K562 (cell line): Measurements from ENCODE around the gene TBRG4. TPM values are rescaled to one million over a fixed set of nuclear protein-coding genes. Genes with fewer than 3 reads are reported as not detected.

ENCODE experiments used
- AFF1 ChIP-seq, 2 experiments: fragments of 450-650 bp; IDR thresholded peaks; 2 replicates each; pipeline ENCODE4 v1.6.1; 2018; ENCODE audit warnings: mild to moderate bottlenecking in 2 of 2, low read depth in 1 of 2; ENCODE audit not compliant: partially characterized antibody in 2 of 2
- ATF3 ChIP-seq, 2 experiments: fragments of 450-650 bp in 1 of 2; sonication (generic) in 1 of 2; formaldehyde crosslinking in 1 of 2; IDR thresholded peaks in 1 of 2; conservative IDR thresholded peaks in 1 of 2; 2 replicates each; pipeline versions ENCODE4 v1.6.1 to v1.8.1; 2016 to 2023; ENCODE audit warnings: mild to moderate bottlenecking in 2 of 2, moderate library complexity in 2 of 2, inconsistent platforms in 1 of 2, missing genetic modification reagents in 1 of 2
- CBFA2T3 ChIP-seq: fragments of 450-650 bp; IDR thresholded peaks from 2 replicates; pipeline ENCODE4 v1.6.1; 2017
- HNRNPUL1 ChIP-seq: fragments of 200-400 bp; formaldehyde crosslinking; IDR thresholded peaks from 2 replicates; pipeline ENCODE4 v1.6.1; 2017; ENCODE audit warnings: low read length
- RBM34 ChIP-seq: fragments of 200-400 bp; formaldehyde crosslinking; IDR thresholded peaks from 2 replicates; pipeline ENCODE4 v1.6.1; 2018; ENCODE audit warnings: low read length, borderline replicate concordance; ENCODE audit not compliant: insufficient read depth
- SMARCE1 ChIP-seq: fragments of 450-650 bp; IDR thresholded peaks from 2 replicates; pipeline ENCODE4 v1.7.1; 2016; ENCODE audit warnings: mild to moderate bottlenecking
- ZBTB9 ChIP-seq: fragments of 450-650 bp; formaldehyde crosslinking; IDR thresholded peaks from 2 replicates; pipeline ENCODE4 v1.4.0; 2020; ENCODE audit warnings: mild to moderate bottlenecking, moderate library complexity
- ZNF24 ChIP-seq: fragments of 450-650 bp; IDR thresholded peaks from 2 replicates; pipeline ENCODE4 v1.6.1; 2016
- ZNF280B ChIP-seq: fragments of 250-450 bp; sonication (Bioruptor Pico); IDR thresholded peaks from 2 replicates; pipeline ENCODE4 v1.5.1; 2021; ENCODE audit warnings: mild to moderate bottlenecking
- ZNF592 ChIP-seq: fragments of 450-650 bp; IDR thresholded peaks from 2 replicates; pipeline ENCODE4 v1.6.1; 2017; ENCODE audit warnings: antibody characterized with exemption, mild to moderate bottlenecking
- ZNF655 ChIP-seq: fragments of 250-450 bp; sonication (Bioruptor Pico); IDR thresholded peaks from 2 replicates; pipeline ENCODE4 v1.5.0; 2021
- polyA plus RNA-seq, 8 experiments: library from polyadenylated mRNA; depleted of rRNA in 4 of 8; stranded (reverse) in 5 of 8; unstranded in 3 of 8; fragments of >200 nt; fragmentation: Nextera tagmentation in 2 of 8; fragmentation: Illumina TruSeq in 1 of 8; extraction: Ambion mirVana in 2 of 8; extraction: Trizol in 1 of 8; gene quantifications; 2 replicates each; pipeline versions ENCODE4 v1.2.1 to v1.2.3, GENCODE V29; 2011 to 2014; ENCODE audit warnings: inconsistent platforms in 1 of 8, missing spikeins in 1 of 8
- total RNA-seq, 7 experiments: library from RNA; depleted of rRNA in 6 of 7; stranded (reverse); fragments of >200 nt in 6 of 7; fragmentation: Illumina TruSeq in 2 of 7; extraction: Trizol in 2 of 7; gene quantifications; 2 replicates each; pipeline versions ENCODE4 v1.2.1 to v1.2.3, GENCODE V29; 2011 to 2021; ENCODE audit warnings: low replicate concordance in 1 of 7

TBRG4 gene
- total and polyA plus RNA-seq, 9 of the 15 experiments (the other 6 are each of a cell fraction or from before 2014, with no cell fraction given), result 11.2 to 322 (median 216) TPM

GRCh38 chr7:45138433-45139267 lies 27.2 kb upstream of the TBRG4 start (continued):
- TF ChIP-seq AFF1 (IDR thresholded peaks at IDR 0.05; ENCODE audit: low read depth in 1 of 2, partially characterized antibody in 2 of 2), result peak in 1 of 2 experiments; percentile 43
- peak; percentile 65 for TF ChIP-seq CBFA2T3
- no peak for TF ChIP-seq RBM34
- TF ChIP-seq ATF3 (IDR thresholded peaks at IDR 0.05), result no peak
- no peak for TF ChIP-seq ATF3 (CRISPR knock-in tag; conservative IDR thresholded peaks at IDR 0.05)
- TF ChIP-seq HNRNPUL1, result no peak
- no peak for TF ChIP-seq ZNF655 (CRISPR knock-in tag)
- 0 out of 2 replicates have a peak, but pooled peaks have one; percentile 36 for TF ChIP-seq SMARCE1
- TF ChIP-seq ZNF280B (CRISPR knock-in tag), result no peak
- peak; percentile 83 for TF ChIP-seq ZNF592
- TF ChIP-seq ZNF24, result peak; percentile 91
- TF ChIP-seq ZBTB9 (CRISPR knock-in tag), result 0 out of 2 replicates have a peak, but pooled peaks have one; percentile 38
